ENCODE results near the gene MPP2. TPM values are rescaled to one million over a fixed set of nuclear protein-coding genes. Genes with fewer than 3 reads are reported as not detected.

MPP2 gene
- polyA plus RNA-seq, 1 of the 3 experiments (the other 2 are of a cell fraction) = 8.3 TPM

DNA sequence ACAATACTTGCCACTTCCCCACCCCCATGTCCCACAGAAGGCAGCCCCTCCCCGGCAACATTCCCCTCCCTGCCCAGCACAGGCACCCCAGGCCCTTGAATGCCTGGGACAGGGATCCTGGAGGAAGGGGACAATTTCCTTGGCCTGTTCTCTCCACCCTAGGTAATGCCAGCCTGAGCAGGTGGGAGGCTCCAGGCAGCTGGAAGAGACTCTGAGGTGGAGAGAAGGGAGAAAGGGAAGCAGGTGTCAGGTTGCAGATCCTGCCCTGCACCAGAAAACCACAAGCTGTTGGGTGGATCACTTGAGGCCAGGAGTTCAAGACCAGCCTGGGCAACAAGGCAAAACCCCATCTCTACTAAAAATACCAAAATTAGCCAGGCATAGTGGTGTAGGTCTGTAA lies 8.9 kb downstream of the MPP2 start:
- Histone ChIP-seq H3K27ac (ENCODE audit: low read depth in 2 of 2, low read length in 1 of 2) (no peak overlapping the region), H3K9me3 (no peaks in the 10 kb centered on the region), H3F3A (replicated peaks; ENCODE audit: insufficient read depth) (no peaks in the 10 kb centered on the region), H3K4me1 (ENCODE audit: control insufficient read depth in 1 of 2, insufficient read depth in 2 of 2, low read depth in 1 of 2, low read length in 1 of 2) (peaks cover 7 to 17% of the 10 kb centered on the region in 2 experiments; a peak in 2 of 4 replicates), H3K9ac (no peak overlapping the region), H3K9me2 (no peaks in the 10 kb centered on the region), H3K27me3 (ENCODE audit: insufficient read depth) (no peaks in the 10 kb centered on the region), H3K4me3 (ENCODE audit: low read depth in 2 of 2, low read length in 1 of 2) (no peak overlapping the region), H4K20me1 (ENCODE audit: insufficient read depth) (no peaks in the 10 kb centered on the region), H3K79me2 (ENCODE audit: insufficient read depth) (no peaks in the 10 kb centered on the region), H3K4me2 (no peak overlapping the region), H2AFZ (ENCODE audit: low read depth) (no peak overlapping the region), H3K36me3 (replicated peaks in 1 of 2; ENCODE audit: control insufficient read depth in 1 of 2, insufficient read depth in 2 of 2, low read length in 1 of 2) (no peaks in the 10 kb centered on the region)
- TF ChIP-seq PBX3 (IDR thresholded peaks at IDR 0.05) = no peak
- TF ChIP-seq TCF12 (IDR thresholded peaks at IDR 0.05) = no peak
- TF ChIP-seq USF2 (IDR thresholded peaks at IDR 0.05; ENCODE audit: borderline replicate concordance, low read depth, low read length) = no peak
- TF ChIP-seq IRF3 (IDR thresholded peaks at IDR 0.05; ENCODE audit: low read depth, low read length) = no peak
- no peak for TF ChIP-seq RFX5 (IDR thresholded peaks at IDR 0.05; ENCODE audit: low read length)
- no peak for TF ChIP-seq TAF1 (IDR thresholded peaks at IDR 0.05; ENCODE audit: borderline replicate concordance, low read depth, low read length)
- TF ChIP-seq RCOR1 (IDR thresholded peaks at IDR 0.05; ENCODE audit: low read length) = no peak
- TF ChIP-seq NRF1 (IDR thresholded peaks at IDR 0.05; ENCODE audit: low read depth, low read length) = no peak
- TF ChIP-seq CTCF (IDR thresholded peaks at IDR 0.05) = no peak
- TF ChIP-seq EZH2phosphoT487 (IDR thresholded peaks at IDR 0.05; ENCODE audit: borderline replicate concordance, low read depth) = no peak
- no peak for TF ChIP-seq NFIC (IDR thresholded peaks at IDR 0.05; ENCODE audit: borderline replicate concordance)
- TF ChIP-seq TEAD4 (IDR thresholded peaks at IDR 0.05; ENCODE audit: borderline replicate concordance, insufficient read depth) = no peak
- no peak for TF ChIP-seq ELF1 (IDR thresholded peaks at IDR 0.05)
- DNase-seq = no peak
- ChIA-PET CTCF (interaction anchor here (1.0 to 23.5 kb wide), 4 partner anchors 11 to 97 kb away, joined by 3 to 344 read pairs (median 28); partner anchors contain the start of gene MPP2), POLR2A (no interaction called here)
- 62% methylated on average over 1 of the region's 1 CpG for WGBS (ENCODE audit: low lambda C conversion rate)

Measured in SK-N-SH (cell line).